Liver (tissue), 9 donors: ENCODE data around the gene FOXA2. TPM values are rescaled to one million over a fixed set of nuclear protein-coding genes. Genes with fewer than 3 reads are reported as not detected.

Experiments used
- DNase-seq: peaks from one replicate; pipeline ENCODE4 v3.0.0-alpha.2; 2017; ENCODE audit warnings: low spot score
- H3K27ac ChIP-seq, 2 donors: one replicate each; pipeline ENCODE4 v1.7.0; 2013; ENCODE audit warnings: inconsistent platforms in 2 of 2, low read length in 2 of 2, control low read depth in 1 of 2, low read depth in 1 of 2, mild to moderate bottlenecking in 1 of 2
- H3K27me3 ChIP-seq, 4 donors: one replicate each; pipeline versions ENCODE4 v1.6.1 to v1.7.0; 2013; ENCODE audit warnings: low read length in 3 of 4, inconsistent platforms in 1 of 4, mild to moderate bottlenecking in 1 of 4, moderate library complexity in 1 of 4; ENCODE audit not compliant: control insufficient read depth in 4 of 4, insufficient read depth in 4 of 4
- H3K36me3 ChIP-seq, 4 donors: one replicate each; pipeline versions ENCODE4 v1.6.1 to v1.7.0; 2013; ENCODE audit warnings: low read length in 3 of 4, mild to moderate bottlenecking in 3 of 4, low read depth in 1 of 4, moderate library complexity in 1 of 4; ENCODE audit not compliant: control insufficient read depth in 4 of 4, insufficient read depth in 3 of 4
- H3K4me1 ChIP-seq, 4 donors: one replicate each; pipeline versions ENCODE4 v1.6.1 to v1.7.0; 2013; ENCODE audit warnings: low read length in 3 of 4, mild to moderate bottlenecking in 3 of 4, moderate library complexity in 1 of 4; ENCODE audit not compliant: control insufficient read depth in 4 of 4, insufficient read depth in 4 of 4
- H3K4me3 ChIP-seq, 3 donors: one replicate each; pipeline versions ENCODE4 v1.6.1 to v1.7.0; 2013; ENCODE audit warnings: low read length in 3 of 3, control low read depth in 1 of 3, low read depth in 1 of 3, mild to moderate bottlenecking in 1 of 3
- H3K9ac ChIP-seq, 2 donors: one replicate each; pipeline ENCODE4 v1.7.0; 2013; ENCODE audit warnings: low read length in 2 of 2, mild to moderate bottlenecking in 2 of 2, moderate library complexity in 2 of 2, control low read depth in 1 of 2, low read depth in 1 of 2
- H3K9me3 ChIP-seq, 4 donors: one replicate each; pipeline versions ENCODE4 v1.6.1 to v1.7.0; 2013; ENCODE audit warnings: low read length in 3 of 4; ENCODE audit not compliant: control insufficient read depth in 4 of 4
- EGR1 ChIP-seq, 2 donors: IDR thresholded peaks; 2 replicates each; pipeline ENCODE4 v1.6.1; 2016 to 2018; ENCODE audit warnings: antibody characterized with exemption in 2 of 2, low read depth in 2 of 2
- FOXA1 ChIP-seq: IDR thresholded peaks from 2 replicates; pipeline ENCODE4 v1.6.1; 2016; ENCODE audit warnings: antibody characterized with exemption
- FOXA2 ChIP-seq: IDR thresholded peaks from 2 replicates; pipeline ENCODE4 v1.6.1; 2016; ENCODE audit warnings: antibody characterized with exemption
- GABPA ChIP-seq, 2 donors: IDR thresholded peaks in 1 of 2; conservative IDR thresholded peaks in 1 of 2; 2 replicates each; pipeline ENCODE4 v1.6.1; 2016; ENCODE audit warnings: antibody characterized with exemption in 2 of 2, mild to moderate bottlenecking in 1 of 2, moderate library complexity in 1 of 2
- HNF4A ChIP-seq, 2 donors: conservative IDR thresholded peaks; 2 replicates each; pipeline ENCODE4 v1.6.1; 2016; ENCODE audit warnings: antibody characterized with exemption in 2 of 2, mild to moderate bottlenecking in 2 of 2
- HNF4G ChIP-seq: IDR thresholded peaks from 2 replicates; pipeline ENCODE4 v1.6.1; 2016; ENCODE audit warnings: antibody characterized with exemption
- JUND ChIP-seq, 2 donors: IDR thresholded peaks; 2 replicates each; pipeline ENCODE4 v1.6.1; 2016; ENCODE audit warnings: antibody characterized with exemption in 2 of 2
- NR2F2 ChIP-seq: IDR thresholded peaks from 2 replicates; pipeline ENCODE4 v1.6.1; 2016; ENCODE audit warnings: antibody characterized with exemption
- RAD21 ChIP-seq, 2 donors: IDR thresholded peaks; 2 replicates each; pipeline ENCODE4 v1.6.1; 2016; ENCODE audit warnings: antibody characterized with exemption in 2 of 2, mild to moderate bottlenecking in 2 of 2
- RXRA ChIP-seq, 2 donors: IDR thresholded peaks; 2 replicates each; pipeline ENCODE4 v1.6.1; 2017 to 2018; ENCODE audit warnings: antibody characterized with exemption in 2 of 2, mild to moderate bottlenecking in 1 of 2
- SP1 ChIP-seq: IDR thresholded peaks from 2 replicates; pipeline ENCODE4 v1.6.1; 2018; ENCODE audit warnings: antibody characterized with exemption, mild to moderate bottlenecking
- TAF1 ChIP-seq: conservative IDR thresholded peaks from 2 replicates; pipeline ENCODE4 v1.6.1; 2016; ENCODE audit warnings: antibody characterized with exemption, mild to moderate bottlenecking
- YY1 ChIP-seq: IDR thresholded peaks from 2 replicates; pipeline ENCODE4 v1.6.1; 2016; ENCODE audit warnings: antibody characterized with exemption, mild to moderate bottlenecking
- WGBS: extraction: QIAGEN DNeasy Blood & Tissue Kit; methylation state at CpG from one replicate; pipeline ENCODE4 v1.1.7; 2013; 5-methylcytosine and 5-hydroxymethylcytosine counted together
- polyA plus RNA-seq, 2 donors: library from polyadenylated mRNA; stranded (reverse) in 1 of 2; unstranded in 1 of 2; fragments of 200-250 nt in 1 of 2; fragments of >200 nt in 1 of 2; fragmentation: Nextera tagmentation in 1 of 2; extraction: Ambion mirVana in 1 of 2; gene quantifications; one replicate each; pipeline versions ENCODE4 v1.2.1 to v1.2.3, GENCODE V29; 2013 to 2015
- total RNA-seq, 2 donors: library from RNA; depleted of rRNA; stranded (reverse); fragments of >200 nt; gene quantifications; one replicate each; pipeline ENCODE4 v1.2.3, GENCODE V29; 2014
- TF ChIP-seq, protein P1 (sequence below): IDR thresholded peaks from 2 replicates; pipeline ENCODE4 v1.6.1; 2016; ENCODE audit warnings: antibody characterized with exemption
- TF ChIP-seq, protein P2 (sequence below): IDR thresholded peaks from 2 replicates; pipeline ENCODE4 v1.6.1; 2016; ENCODE audit warnings: antibody characterized with exemption
- TF ChIP-seq, protein P3 (sequence below): IDR thresholded peaks from 2 replicates; pipeline ENCODE4 v1.6.1; 2016; ENCODE audit warnings: antibody characterized with exemption
- TF ChIP-seq, protein P4 (sequence below): fragments of 150-350 bp; IDR thresholded peaks from 2 replicates; pipeline ENCODE4 v1.5.1; 2017; ENCODE audit warnings: improper control_type of control experiment, low read depth, low read length; ENCODE audit not compliant: missing input control
- TF ChIP-seq, protein P5 (sequence below): IDR thresholded peaks from 2 replicates; pipeline ENCODE4 v1.6.1; 2016; ENCODE audit warnings: antibody characterized with exemption, mild to moderate bottlenecking
- donor health status: healthy.
- donor health status: healthy.
- donor health status: healthy.
- donor health status: healthy.
- donor health status: healthy.

FOXA2 gene
- total and polyA plus RNA-seq, 4 donors, result 5.2 to 12.7 (median 11.1) TPM

DNA sequence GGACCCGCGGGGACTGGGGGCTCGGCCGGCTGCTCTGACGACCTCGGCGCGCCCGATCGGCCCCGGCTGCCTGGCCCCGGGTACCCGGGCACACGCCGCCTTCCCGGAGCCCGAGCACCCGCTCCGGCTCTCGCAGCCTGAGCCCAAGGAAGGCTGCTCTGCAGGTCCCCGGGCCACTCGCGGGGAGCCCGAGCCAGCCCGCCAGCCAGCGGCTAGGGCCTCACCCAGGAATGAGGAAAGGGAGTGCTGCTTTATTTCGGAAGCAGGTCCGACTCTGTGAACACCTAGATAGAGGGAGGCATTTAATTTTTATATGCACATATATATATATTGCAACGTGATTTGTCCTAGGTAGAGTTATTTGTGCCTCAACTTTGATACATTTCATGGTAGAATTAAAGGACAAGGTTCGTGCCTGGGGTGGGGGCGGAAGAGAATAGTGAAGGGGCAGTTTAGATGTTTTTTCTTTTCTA is 15.5 kb downstream of the FOXA2 start (continued):
- TF ChIP-seq, protein P1, sequence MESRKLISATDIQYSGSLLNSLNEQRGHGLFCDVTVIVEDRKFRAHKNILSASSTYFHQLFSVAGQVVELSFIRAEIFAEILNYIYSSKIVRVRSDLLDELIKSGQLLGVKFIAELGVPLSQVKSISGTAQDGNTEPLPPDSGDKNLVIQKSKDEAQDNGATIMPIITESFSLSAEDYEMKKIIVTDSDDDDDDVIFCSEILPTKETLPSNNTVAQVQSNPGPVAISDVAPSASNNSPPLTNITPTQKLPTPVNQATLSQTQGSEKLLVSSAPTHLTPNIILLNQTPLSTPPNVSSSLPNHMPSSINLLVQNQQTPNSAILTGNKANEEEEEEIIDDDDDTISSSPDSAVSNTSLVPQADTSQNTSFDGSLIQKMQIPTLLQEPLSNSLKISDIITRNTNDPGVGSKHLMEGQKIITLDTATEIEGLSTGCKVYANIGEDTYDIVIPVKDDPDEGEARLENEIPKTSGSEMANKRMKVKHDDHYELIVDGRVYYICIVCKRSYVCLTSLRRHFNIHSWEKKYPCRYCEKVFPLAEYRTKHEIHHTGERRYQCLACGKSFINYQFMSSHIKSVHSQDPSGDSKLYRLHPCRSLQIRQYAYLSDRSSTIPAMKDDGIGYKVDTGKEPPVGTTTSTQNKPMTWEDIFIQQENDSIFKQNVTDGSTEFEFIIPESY, result no peak
- no peak for TF ChIP-seq RXRA (IDR thresholded peaks at IDR 0.05)

DNA sequence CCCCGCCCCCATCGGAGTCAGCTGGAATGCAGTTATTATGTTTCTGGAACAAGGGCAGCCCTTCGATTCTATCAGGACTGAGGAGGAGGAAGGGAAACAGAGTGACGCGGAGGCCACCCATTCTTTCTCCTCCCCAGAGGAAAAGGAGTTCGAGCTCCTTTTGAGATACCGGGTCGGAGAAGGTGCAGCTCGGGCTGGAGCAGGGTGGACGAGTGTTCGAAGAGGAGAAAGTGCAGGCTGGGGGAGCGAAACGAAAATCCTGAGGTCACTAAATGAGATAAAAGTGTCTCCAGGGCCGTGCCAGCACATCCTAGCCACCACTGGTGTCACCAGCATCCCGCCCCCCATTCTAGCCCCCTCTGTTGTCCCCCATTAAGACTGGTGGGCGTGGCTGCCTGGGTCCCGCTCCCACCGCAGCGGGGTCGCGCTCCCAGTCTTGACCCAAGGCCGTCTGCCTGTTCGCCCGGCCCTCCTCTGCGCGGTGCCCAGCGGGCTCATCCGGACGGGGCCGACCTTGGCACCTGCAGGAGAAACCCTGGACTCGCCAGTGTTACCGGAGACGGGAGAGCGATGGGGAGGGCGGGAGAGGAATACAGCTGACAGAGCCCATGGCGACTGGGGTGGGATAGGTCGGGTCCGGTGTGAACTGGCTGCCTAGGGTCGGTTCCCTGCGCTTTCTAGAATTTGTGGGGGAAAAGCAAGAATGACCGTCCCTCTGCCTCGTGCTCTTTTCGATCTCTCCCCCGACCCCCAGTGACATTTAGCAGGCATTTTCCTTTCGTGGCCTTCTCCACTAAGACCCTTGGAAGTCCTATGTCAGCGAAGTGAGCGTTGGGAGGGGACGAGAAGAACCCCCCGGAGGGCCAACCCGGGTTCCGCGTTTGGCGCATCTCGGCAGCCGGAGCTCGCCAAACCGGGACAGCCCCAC is 16.2 kb downstream of the FOXA2 start:
- no peaks in the 10 kb centered on the region for H3K9me3 ChIP-seq
- H3K27ac ChIP-seq, result no peak overlapping the region
- no peak for TF ChIP-seq EGR1 (IDR thresholded peaks at IDR 0.05; ENCODE audit: low read depth in 2 of 2)
- TF ChIP-seq FOXA1, result no peak
- TF ChIP-seq SP1, result no peak
- no peak for TF ChIP-seq RXRA (IDR thresholded peaks at IDR 0.05)
- no peak for TF ChIP-seq JUND (IDR thresholded peaks at IDR 0.05)
- TF ChIP-seq, protein P2, sequence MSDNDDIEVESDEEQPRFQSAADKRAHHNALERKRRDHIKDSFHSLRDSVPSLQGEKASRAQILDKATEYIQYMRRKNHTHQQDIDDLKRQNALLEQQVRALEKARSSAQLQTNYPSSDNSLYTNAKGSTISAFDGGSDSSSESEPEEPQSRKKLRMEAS, result no peak
- TF ChIP-seq, protein P1, result no peak
- no peak for TF ChIP-seq HNF4A (conservative IDR thresholded peaks at IDR 0.05)
- no peak for TF ChIP-seq YY1
- TF ChIP-seq FOXA2, result no peak
- TF ChIP-seq NR2F2, result no peak
- TF ChIP-seq, protein P3, sequence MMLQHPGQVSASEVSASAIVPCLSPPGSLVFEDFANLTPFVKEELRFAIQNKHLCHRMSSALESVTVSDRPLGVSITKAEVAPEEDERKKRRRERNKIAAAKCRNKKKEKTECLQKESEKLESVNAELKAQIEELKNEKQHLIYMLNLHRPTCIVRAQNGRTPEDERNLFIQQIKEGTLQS, result no peak
- no peak for TF ChIP-seq TAF1
- no peak for TF ChIP-seq HNF4G
- TF ChIP-seq GABPA (IDR thresholded peaks at IDR 0.05 in 1 of 2, conservative IDR thresholded peaks at IDR 0.05 in 1 of 2), result no peak
- TF ChIP-seq, protein P4, sequence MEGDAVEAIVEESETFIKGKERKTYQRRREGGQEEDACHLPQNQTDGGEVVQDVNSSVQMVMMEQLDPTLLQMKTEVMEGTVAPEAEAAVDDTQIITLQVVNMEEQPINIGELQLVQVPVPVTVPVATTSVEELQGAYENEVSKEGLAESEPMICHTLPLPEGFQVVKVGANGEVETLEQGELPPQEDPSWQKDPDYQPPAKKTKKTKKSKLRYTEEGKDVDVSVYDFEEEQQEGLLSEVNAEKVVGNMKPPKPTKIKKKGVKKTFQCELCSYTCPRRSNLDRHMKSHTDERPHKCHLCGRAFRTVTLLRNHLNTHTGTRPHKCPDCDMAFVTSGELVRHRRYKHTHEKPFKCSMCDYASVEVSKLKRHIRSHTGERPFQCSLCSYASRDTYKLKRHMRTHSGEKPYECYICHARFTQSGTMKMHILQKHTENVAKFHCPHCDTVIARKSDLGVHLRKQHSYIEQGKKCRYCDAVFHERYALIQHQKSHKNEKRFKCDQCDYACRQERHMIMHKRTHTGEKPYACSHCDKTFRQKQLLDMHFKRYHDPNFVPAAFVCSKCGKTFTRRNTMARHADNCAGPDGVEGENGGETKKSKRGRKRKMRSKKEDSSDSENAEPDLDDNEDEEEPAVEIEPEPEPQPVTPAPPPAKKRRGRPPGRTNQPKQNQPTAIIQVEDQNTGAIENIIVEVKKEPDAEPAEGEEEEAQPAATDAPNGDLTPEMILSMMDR, result no peak
- TF ChIP-seq, protein P5, sequence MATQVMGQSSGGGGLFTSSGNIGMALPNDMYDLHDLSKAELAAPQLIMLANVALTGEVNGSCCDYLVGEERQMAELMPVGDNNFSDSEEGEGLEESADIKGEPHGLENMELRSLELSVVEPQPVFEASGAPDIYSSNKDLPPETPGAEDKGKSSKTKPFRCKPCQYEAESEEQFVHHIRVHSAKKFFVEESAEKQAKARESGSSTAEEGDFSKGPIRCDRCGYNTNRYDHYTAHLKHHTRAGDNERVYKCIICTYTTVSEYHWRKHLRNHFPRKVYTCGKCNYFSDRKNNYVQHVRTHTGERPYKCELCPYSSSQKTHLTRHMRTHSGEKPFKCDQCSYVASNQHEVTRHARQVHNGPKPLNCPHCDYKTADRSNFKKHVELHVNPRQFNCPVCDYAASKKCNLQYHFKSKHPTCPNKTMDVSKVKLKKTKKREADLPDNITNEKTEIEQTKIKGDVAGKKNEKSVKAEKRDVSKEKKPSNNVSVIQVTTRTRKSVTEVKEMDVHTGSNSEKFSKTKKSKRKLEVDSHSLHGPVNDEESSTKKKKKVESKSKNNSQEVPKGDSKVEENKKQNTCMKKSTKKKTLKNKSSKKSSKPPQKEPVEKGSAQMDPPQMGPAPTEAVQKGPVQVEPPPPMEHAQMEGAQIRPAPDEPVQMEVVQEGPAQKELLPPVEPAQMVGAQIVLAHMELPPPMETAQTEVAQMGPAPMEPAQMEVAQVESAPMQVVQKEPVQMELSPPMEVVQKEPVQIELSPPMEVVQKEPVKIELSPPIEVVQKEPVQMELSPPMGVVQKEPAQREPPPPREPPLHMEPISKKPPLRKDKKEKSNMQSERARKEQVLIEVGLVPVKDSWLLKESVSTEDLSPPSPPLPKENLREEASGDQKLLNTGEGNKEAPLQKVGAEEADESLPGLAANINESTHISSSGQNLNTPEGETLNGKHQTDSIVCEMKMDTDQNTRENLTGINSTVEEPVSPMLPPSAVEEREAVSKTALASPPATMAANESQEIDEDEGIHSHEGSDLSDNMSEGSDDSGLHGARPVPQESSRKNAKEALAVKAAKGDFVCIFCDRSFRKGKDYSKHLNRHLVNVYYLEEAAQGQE, result no peak
- no peak for TF ChIP-seq RAD21 (IDR thresholded peaks at IDR 0.05)
- no peak overlapping the region for H3K4me3 ChIP-seq
- peaks cover 10 to 62% (median 53%) of the 10 kb centered on the region in 4 donors for H3K4me1 ChIP-seq
- peaks cover 8 to 21% (median 12%) of the 10 kb centered on the region in 4 donors for H3K36me3 ChIP-seq
- H3K9ac ChIP-seq, result no peak overlapping the region
- WGBS, result 51% methylated on average over 57 of the region's 57 CpGs
- no peak for DNase-seq
- no peaks in the 10 kb centered on the region for H3K27me3 ChIP-seq
